Gastroesophageal sphincter (tissue), 4 donors: ENCODE results near the gene PRKG2. TPM values are rescaled to one million over a fixed set of nuclear protein-coding genes. Genes with fewer than 3 reads are reported as not detected.

ENCODE experiments used
- ATAC-seq: fragments of 150-250 bp; one replicate; pipeline ENCODE4 v1.9.1; 2016; ENCODE audit warnings: mild to moderate bottlenecking, moderate library complexity
- H3K27ac ChIP-seq, 4 donors: fragments of 200-600 bp; sonication (generic) in 3 of 4; 1 replicate in 3 of 4; 2 replicates in 1 of 4; pipeline ENCODE4 v1.5.1; 2016 to 2019
- H3K27me3 ChIP-seq: fragments of 200-600 bp; sonication (generic); one replicate; pipeline ENCODE4 v1.5.1; 2019
- H3K36me3 ChIP-seq, 2 donors: fragments of 200-600 bp; sonication (generic); one replicate each; pipeline ENCODE4 v1.5.1; 2019; ENCODE audit warnings: control low read depth in 1 of 2
- H3K4me1 ChIP-seq, 3 donors: fragments of 200-600 bp; sonication (generic); 1 replicate in 2 of 3; 2 replicates in 1 of 3; pipeline ENCODE4 v1.5.1; 2016 to 2019; ENCODE audit warnings: control low read depth in 2 of 3
- H3K4me3 ChIP-seq, 2 donors: fragments of 200-600 bp; sonication (generic); one replicate each; pipeline ENCODE4 v1.5.1; 2019; ENCODE audit warnings: mild to moderate bottlenecking in 1 of 2, moderate library complexity in 1 of 2
- H3K9me3 ChIP-seq, 3 donors: fragments of 200-600 bp; sonication (generic); one replicate each; pipeline ENCODE4 v1.5.1; 2017 to 2019; ENCODE audit warnings: control low read depth in 2 of 3
- CTCF ChIP-seq, 4 experiments: fragments of 200-600 bp in 2 of 4; fragments of 450-650 bp in 2 of 4; sonication (generic) in 1 of 4; IDR thresholded peaks; one replicate each; pipeline ENCODE4 v1.5.1; 2017 to 2019; ENCODE audit warnings: antibody characterized with exemption in 4 of 4, mild to moderate bottlenecking in 2 of 4, moderate library complexity in 2 of 4
- EP300 ChIP-seq: sonication (generic); formaldehyde crosslinking; IDR thresholded peaks from one replicate; pipeline ENCODE4 v1.6.1; 2017; ENCODE audit warnings: antibody characterized with exemption, mild to moderate bottlenecking
- POLR2A ChIP-seq, 2 donors: fragments of 450-650 bp; IDR thresholded peaks; one replicate each; pipeline ENCODE4 v1.6.1; 2017; ENCODE audit warnings: antibody characterized with exemption in 2 of 2, mild to moderate bottlenecking in 2 of 2, moderate library complexity in 1 of 2
- POLR2AphosphoS5 ChIP-seq: sonication (generic); formaldehyde crosslinking; IDR thresholded peaks from one replicate; pipeline ENCODE4 v1.6.1; 2017; ENCODE audit warnings: antibody characterized with exemption
- WGBS, 2 donors: methylation state at CpG; one replicate each; pipeline ENCODE4 v1.1.5; 2018; ENCODE audit warnings: low coverage in 1 of 2; 5-methylcytosine and 5-hydroxymethylcytosine counted together
- total RNA-seq, 4 donors: library from RNA; depleted of rRNA; stranded (reverse); fragments of >200 nt; gene quantifications; one replicate each; pipeline ENCODE4 v1.1.0, GENCODE V29; 2016

The PRKG2 gene
- total RNA-seq, 4 donors from 2014 or later: 3.9 to 24.9 (median 13.6) TPM

- no peak for TF ChIP-seq POLR2A (IDR thresholded peaks at IDR 0.05)
- no peak for TF ChIP-seq EP300
- no peak for TF ChIP-seq POLR2AphosphoS5
- TF ChIP-seq CTCF (IDR thresholded peaks at IDR 0.05): no peak
- no peaks in the 10 kb centered on the region for H3K9me3 ChIP-seq
- H3K36me3 ChIP-seq: no peaks in the 10 kb centered on the region
- H3K27me3 ChIP-seq: no peaks in the 10 kb centered on the region
- H3K4me1 ChIP-seq: peaks cover 0 to 4% (median 2%) of the 10 kb centered on the region in 3 donors
- no peak overlapping the region for H3K4me3 ChIP-seq
- H3K27ac ChIP-seq: no peak overlapping the region
- no peak for ATAC-seq
- WGBS, 2 donors: 100% methylated on average over 2 of the region's 5 CpGs; no CpG with 5 or more reads in 1 of the 2 donors
Measured at GRCh38 chr4:81081156-81081555, 133.9 kb downstream of the PRKG2 start.

GRCh38 chr4:81071013-81071412 is 144.0 kb downstream of the PRKG2 start:
- H3K27ac ChIP-seq: no peak overlapping the region
- H3K27me3 ChIP-seq: no peaks in the 10 kb centered on the region
- TF ChIP-seq POLR2AphosphoS5: no peak
- no peak for TF ChIP-seq POLR2A (IDR thresholded peaks at IDR 0.05)
- no peak for TF ChIP-seq EP300
- no peaks in the 10 kb centered on the region for H3K36me3 ChIP-seq
- no peaks in the 10 kb centered on the region for H3K9me3 ChIP-seq
- ATAC-seq: no peak
- WGBS, 2 donors: 42 to 50% methylated on average over 2 of the region's 2 CpGs
- H3K4me3 ChIP-seq: no peak overlapping the region
- no peaks in the 10 kb centered on the region for H3K4me1 ChIP-seq

- peak; percentile 71 for ATAC-seq
- TF ChIP-seq EP300 (no peak), CTCF (IDR thresholded peaks at IDR 0.05) (peak; percentile 82 to 93 (median 84))
- H3K36me3 ChIP-seq: no peaks in the 10 kb centered on the region
- H3K9me3 ChIP-seq: no peaks in the 10 kb centered on the region
- no peak overlapping the region for H3K4me3 ChIP-seq
- 5 to 15% methylated on average over 5 to 6 of the region's 6 CpGs for WGBS, 2 donors
- no peak overlapping the region for H3K27ac ChIP-seq
- no peaks in the 10 kb centered on the region for H3K27me3 ChIP-seq
- no peaks in the 10 kb centered on the region for H3K4me1 ChIP-seq
Measured at GRCh38 chr4:81069706-81070331, 145.2 kb downstream of the PRKG2 start.

- no peak for ATAC-seq
- WGBS, 2 donors: 66 to 79% methylated on average over 5 of the region's 5 CpGs
- Histone ChIP-seq H3K27me3 (no peaks in the 10 kb centered on the region), H3K27ac (no peak overlapping the region), H3K4me1 (no peaks in the 10 kb centered on the region), H3K36me3 (no peaks in the 10 kb centered on the region), H3K4me3 (no peak overlapping the region), H3K9me3 (no peaks in the 10 kb centered on the region)
- TF ChIP-seq POLR2AphosphoS5 (no peak), EP300 (no peak), POLR2A (IDR thresholded peaks at IDR 0.05) (no peak), CTCF (IDR thresholded peaks at IDR 0.05) (no peak)
Measured at GRCh38 chr4:81065446-81065845, 149.6 kb downstream of the PRKG2 start.

- H3K36me3 ChIP-seq: no peaks in the 10 kb centered on the region
- no peaks in the 10 kb centered on the region for H3K9me3 ChIP-seq
- TF ChIP-seq POLR2A (IDR thresholded peaks at IDR 0.05) (no peak), EP300 (no peak), POLR2AphosphoS5 (no peak), CTCF (IDR thresholded peaks at IDR 0.05) (no peak)
- H3K27me3 ChIP-seq: no peaks in the 10 kb centered on the region
- H3K4me3 ChIP-seq: no peak overlapping the region
- 22 to 40% methylated on average over 1 of the region's 1 CpG for WGBS, 2 donors
- H3K4me1 ChIP-seq: no peaks in the 10 kb centered on the region
- no peak for ATAC-seq
- no peak overlapping the region for H3K27ac ChIP-seq
Measured at GRCh38 chr4:81062001-81062400, 153.0 kb downstream of the PRKG2 start.
